Panc1 (cell line): ENCODE data around the gene SEMA6A.

ENCODE experiments used
- CTCF ChIP-seq: fragments of 450-650 bp; IDR thresholded peaks from 2 replicates; pipeline ENCODE4 v1.5.1; 2017; ENCODE audit warnings: mild to moderate bottlenecking
- POLR2AphosphoS5 ChIP-seq: IDR thresholded peaks from 2 replicates; pipeline ENCODE4 v1.6.1; 2012; ENCODE audit warnings: mild to moderate bottlenecking, low read depth, low read length, moderate library complexity

GRCh38 chr5:116578676-116579075 is 4.1 kb upstream of the SEMA6A start:
- TF ChIP-seq CTCF (no peak), POLR2AphosphoS5 (no peak)
